ENCODE results near the gene ACCS. TPM values are rescaled to one million over a fixed set of nuclear protein-coding genes. Genes with fewer than 3 reads are reported as not detected.

The ACCS gene
- total RNA-seq, 1 experiment from 2014 or later: 13.9 TPM

DNA sequence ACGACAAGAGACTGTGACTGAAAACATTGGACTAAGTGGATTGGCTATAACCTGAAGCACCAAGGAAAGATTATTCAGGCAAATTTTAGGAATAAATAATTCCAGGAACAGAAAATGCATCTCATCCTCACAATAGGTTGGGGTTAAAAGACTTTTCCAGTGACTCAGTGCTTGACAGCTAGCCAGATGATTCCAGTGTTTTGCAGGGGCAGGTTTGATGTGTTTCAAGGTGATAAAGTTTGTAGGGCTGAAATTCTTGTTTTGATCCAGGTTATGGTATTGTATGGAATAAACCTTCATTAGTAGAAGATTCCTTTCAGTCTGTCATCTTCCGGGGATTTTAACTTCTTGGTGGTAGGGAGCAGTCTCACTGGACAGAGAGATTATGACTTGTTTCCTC is 31.8 kb downstream of the ACCS start (continued):
- TF ChIP-seq IRF2 (CRISPR knock-in tag; IDR thresholded peaks at IDR 0.05; ENCODE audit: borderline replicate concordance, low read depth) (no peak), GRHL2 (CRISPR knock-in tag; IDR thresholded peaks at IDR 0.05; ENCODE audit: insufficient replicate concordance, severe bottlenecking) (no peak), ATF6 (CRISPR knock-in tag; IDR thresholded peaks at IDR 0.05) (no peak), GTF2I (CRISPR knock-in tag; conservative IDR thresholded peaks at IDR 0.05) (no peak), E2F5 (CRISPR knock-in tag; IDR thresholded peaks at IDR 0.05) (no peak)
- TF ChIP-seq, protein P1, sequence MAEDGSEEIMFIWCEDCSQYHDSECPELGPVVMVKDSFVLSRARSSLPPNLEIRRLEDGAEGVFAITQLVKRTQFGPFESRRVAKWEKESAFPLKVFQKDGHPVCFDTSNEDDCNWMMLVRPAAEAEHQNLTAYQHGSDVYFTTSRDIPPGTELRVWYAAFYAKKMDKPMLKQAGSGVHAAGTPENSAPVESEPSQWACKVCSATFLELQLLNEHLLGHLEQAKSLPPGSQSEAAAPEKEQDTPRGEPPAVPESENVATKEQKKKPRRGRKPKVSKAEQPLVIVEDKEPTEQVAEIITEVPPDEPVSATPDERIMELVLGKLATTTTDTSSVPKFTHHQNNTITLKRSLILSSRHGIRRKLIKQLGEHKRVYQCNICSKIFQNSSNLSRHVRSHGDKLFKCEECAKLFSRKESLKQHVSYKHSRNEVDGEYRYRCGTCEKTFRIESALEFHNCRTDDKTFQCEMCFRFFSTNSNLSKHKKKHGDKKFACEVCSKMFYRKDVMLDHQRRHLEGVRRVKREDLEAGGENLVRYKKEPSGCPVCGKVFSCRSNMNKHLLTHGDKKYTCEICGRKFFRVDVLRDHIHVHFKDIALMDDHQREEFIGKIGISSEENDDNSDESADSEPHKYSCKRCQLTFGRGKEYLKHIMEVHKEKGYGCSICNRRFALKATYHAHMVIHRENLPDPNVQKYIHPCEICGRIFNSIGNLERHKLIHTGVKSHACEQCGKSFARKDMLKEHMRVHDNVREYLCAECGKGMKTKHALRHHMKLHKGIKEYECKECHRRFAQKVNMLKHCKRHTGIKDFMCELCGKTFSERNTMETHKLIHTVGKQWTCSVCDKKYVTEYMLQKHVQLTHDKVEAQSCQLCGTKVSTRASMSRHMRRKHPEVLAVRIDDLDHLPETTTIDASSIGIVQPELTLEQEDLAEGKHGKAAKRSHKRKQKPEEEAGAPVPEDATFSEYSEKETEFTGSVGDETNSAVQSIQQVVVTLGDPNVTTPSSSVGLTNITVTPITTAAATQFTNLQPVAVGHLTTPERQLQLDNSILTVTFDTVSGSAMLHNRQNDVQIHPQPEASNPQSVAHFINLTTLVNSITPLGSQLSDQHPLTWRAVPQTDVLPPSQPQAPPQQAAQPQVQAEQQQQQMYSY (CRISPR knock-in tag; IDR thresholded peaks at IDR 0.05): no peak
- TF ChIP-seq, protein P2, sequence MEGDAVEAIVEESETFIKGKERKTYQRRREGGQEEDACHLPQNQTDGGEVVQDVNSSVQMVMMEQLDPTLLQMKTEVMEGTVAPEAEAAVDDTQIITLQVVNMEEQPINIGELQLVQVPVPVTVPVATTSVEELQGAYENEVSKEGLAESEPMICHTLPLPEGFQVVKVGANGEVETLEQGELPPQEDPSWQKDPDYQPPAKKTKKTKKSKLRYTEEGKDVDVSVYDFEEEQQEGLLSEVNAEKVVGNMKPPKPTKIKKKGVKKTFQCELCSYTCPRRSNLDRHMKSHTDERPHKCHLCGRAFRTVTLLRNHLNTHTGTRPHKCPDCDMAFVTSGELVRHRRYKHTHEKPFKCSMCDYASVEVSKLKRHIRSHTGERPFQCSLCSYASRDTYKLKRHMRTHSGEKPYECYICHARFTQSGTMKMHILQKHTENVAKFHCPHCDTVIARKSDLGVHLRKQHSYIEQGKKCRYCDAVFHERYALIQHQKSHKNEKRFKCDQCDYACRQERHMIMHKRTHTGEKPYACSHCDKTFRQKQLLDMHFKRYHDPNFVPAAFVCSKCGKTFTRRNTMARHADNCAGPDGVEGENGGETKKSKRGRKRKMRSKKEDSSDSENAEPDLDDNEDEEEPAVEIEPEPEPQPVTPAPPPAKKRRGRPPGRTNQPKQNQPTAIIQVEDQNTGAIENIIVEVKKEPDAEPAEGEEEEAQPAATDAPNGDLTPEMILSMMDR (IDR thresholded peaks at IDR 0.05): no peak

- DNase-seq (ENCODE audit: low spot score) (no peak), ATAC-seq (no peak)
- Mint-ChIP-seq H3K4me1 (peaks cover 16% of the 10 kb centered on the region), H3K9me3 (no peaks in the 10 kb centered on the region), H3K27ac (no peak overlapping the region), H3K36me3 (no peaks in the 10 kb centered on the region), H3K27me3 (ENCODE audit: low read depth) (no peaks in the 10 kb centered on the region), H3K4me3 (no peak overlapping the region)
- ChIA-PET POLR2A (no interaction called here), CTCF (interaction anchor here (1.8 kb wide), 1 partner anchor 32 kb away, joined by 4 read pairs; no protein-coding TSS in a partner anchor)
- TF ChIP-seq ZSCAN18 (CRISPR knock-in tag; IDR thresholded peaks at IDR 0.05): no peak
- TF ChIP-seq ZNF423 (CRISPR knock-in tag; IDR thresholded peaks at IDR 0.05): no peak
- no peak for TF ChIP-seq TCF7 (CRISPR knock-in tag; IDR thresholded peaks at IDR 0.05; ENCODE audit: low read depth)
- TF ChIP-seq, protein P3, sequence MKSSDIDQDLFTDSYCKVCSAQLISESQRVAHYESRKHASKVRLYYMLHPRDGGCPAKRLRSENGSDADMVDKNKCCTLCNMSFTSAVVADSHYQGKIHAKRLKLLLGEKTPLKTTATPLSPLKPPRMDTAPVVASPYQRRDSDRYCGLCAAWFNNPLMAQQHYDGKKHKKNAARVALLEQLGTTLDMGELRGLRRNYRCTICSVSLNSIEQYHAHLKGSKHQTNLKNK (CRISPR knock-in tag; IDR thresholded peaks at IDR 0.05): no peak
- no peak for TF ChIP-seq E2F5 (CRISPR knock-in tag; IDR thresholded peaks at IDR 0.05)
- TF ChIP-seq EMX1 (CRISPR knock-in tag; IDR thresholded peaks at IDR 0.05): no peak
- TF ChIP-seq, protein P4, sequence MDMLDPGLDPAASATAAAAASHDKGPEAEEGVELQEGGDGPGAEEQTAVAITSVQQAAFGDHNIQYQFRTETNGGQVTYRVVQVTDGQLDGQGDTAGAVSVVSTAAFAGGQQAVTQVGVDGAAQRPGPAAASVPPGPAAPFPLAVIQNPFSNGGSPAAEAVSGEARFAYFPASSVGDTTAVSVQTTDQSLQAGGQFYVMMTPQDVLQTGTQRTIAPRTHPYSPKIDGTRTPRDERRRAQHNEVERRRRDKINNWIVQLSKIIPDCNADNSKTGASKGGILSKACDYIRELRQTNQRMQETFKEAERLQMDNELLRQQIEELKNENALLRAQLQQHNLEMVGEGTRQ (CRISPR knock-in tag; IDR thresholded peaks at IDR 0.05): no peak
- no peak for TF ChIP-seq KAT7 (CRISPR knock-in tag; IDR thresholded peaks at IDR 0.05; ENCODE audit: borderline replicate concordance)
- no peak for TF ChIP-seq ELF4 (CRISPR knock-in tag; IDR thresholded peaks at IDR 0.05; ENCODE audit: low read depth)
- TF ChIP-seq HMGA2 (CRISPR knock-in tag; IDR thresholded peaks at IDR 0.05): no peak
- TF ChIP-seq ZNF416 (CRISPR knock-in tag; IDR thresholded peaks at IDR 0.05): no peak
- no peak for TF ChIP-seq PRRX2 (CRISPR knock-in tag; IDR thresholded peaks at IDR 0.05)
- TF ChIP-seq ZNF138 (CRISPR knock-in tag; conservative IDR thresholded peaks at IDR 0.05): no peak
- no peak for TF ChIP-seq CREB1 (CRISPR knock-in tag; IDR thresholded peaks at IDR 0.05)
- no peak for TF ChIP-seq AFF4 (CRISPR knock-in tag; IDR thresholded peaks at IDR 0.05; ENCODE audit: borderline replicate concordance)
Measured at GRCh38 chr11:44101098-44101497, 35.0 kb downstream of the ACCS start.

Measured in WTC11 (cell line).